ENCODE measurements around the gene AADACL4.
A peak's percentile ranks its signal among the peaks of the same experiment; 100 is the strongest.

AADACL4 gene

GRCh38 chr1:12678350-12678749, 34.5 kb downstream of the AADACL4 start:
- Histone ChIP-seq H3K27me3 (replicated peaks in 2 of 5; ENCODE audit: control insufficient read depth in 4 of 5, insufficient read depth in 5 of 5, low read length in 4 of 5) (peaks cover 0 to 5% (median 2%) of the 10 kb centered on the region in 5 experiments), H3K4me1 (ENCODE audit: control extremely low read depth in 1 of 4, control insufficient read depth in 4 of 4, insufficient read depth in 4 of 4, low read length in 3 of 4) (no peaks in the 10 kb centered on the region), H3K4me3 (ENCODE audit: control insufficient read depth in 1 of 7, extremely low read depth in 1 of 7, insufficient read depth in 4 of 7, low read depth in 2 of 7, low read length in 6 of 7) (no peak overlapping the region), H3K36me3 (ENCODE audit: control insufficient read depth in 4 of 4, insufficient read depth in 4 of 4, low read length in 3 of 4) (no peaks in the 10 kb centered on the region), H3K9me3 (ENCODE audit: control extremely low read depth in 1 of 5, control insufficient read depth in 4 of 5, insufficient read depth in 2 of 5, low read depth in 1 of 5, low read length in 4 of 5) (peaks cover 0 to 22% (median 1%) of the 10 kb centered on the region in 5 experiments), H3K27ac (ENCODE audit: insufficient read depth in 1 of 2, low read depth in 1 of 2, low read length in 2 of 2, poor library complexity in 1 of 2, severe bottlenecking in 2 of 2) (no peak overlapping the region)
- DNase-seq = no peak
- WGBS (ENCODE audit: insufficient coverage) = 86% methylated on average over 1 of the region's 2 CpGs
- ChIA-PET POLR2A (no interaction called here), CTCF (no interaction called here)

- H3K27ac ChIP-seq (ENCODE audit: insufficient read depth in 1 of 2, low read depth in 1 of 2, low read length in 2 of 2, poor library complexity in 1 of 2, severe bottlenecking in 2 of 2) = no peak overlapping the region
- ChIA-PET CTCF (no interaction called here), POLR2A (no interaction called here)
- H3K27me3 ChIP-seq (replicated peaks in 2 of 5; ENCODE audit: control insufficient read depth in 4 of 5, insufficient read depth in 5 of 5, low read length in 4 of 5) = peaks cover 0 to 10% (median 2%) of the 10 kb centered on the region in 5 experiments
- no peaks in the 10 kb centered on the region for H3K4me1 ChIP-seq (ENCODE audit: control extremely low read depth in 1 of 4, control insufficient read depth in 4 of 4, insufficient read depth in 4 of 4, low read length in 3 of 4)
- WGBS (ENCODE audit: insufficient coverage) = 60% methylated on average over 1 of the region's 3 CpGs
- peak in 1 of 3 donors; percentile 2 for DNase-seq
- H3K4me3 ChIP-seq (ENCODE audit: control insufficient read depth in 1 of 7, extremely low read depth in 1 of 7, insufficient read depth in 4 of 7, low read depth in 2 of 7, low read length in 6 of 7) = no peak overlapping the region
- peaks cover 0 to 22% (median 1%) of the 10 kb centered on the region in 5 experiments for H3K9me3 ChIP-seq (ENCODE audit: control extremely low read depth in 1 of 5, control insufficient read depth in 4 of 5, insufficient read depth in 2 of 5, low read depth in 1 of 5, low read length in 4 of 5)
- H3K36me3 ChIP-seq (ENCODE audit: control insufficient read depth in 4 of 4, insufficient read depth in 4 of 4, low read length in 3 of 4) = no peaks in the 10 kb centered on the region
Observed at GRCh38 chr1:12678820-12679219, 34.9 kb downstream of the AADACL4 start.

GRCh38 chr1:12690156-12690555, 46.3 kb downstream of the AADACL4 start:
- ChIA-PET POLR2A (no interaction called here), CTCF (no interaction called here)
- no peaks in the 10 kb centered on the region for H3K36me3 ChIP-seq (ENCODE audit: control insufficient read depth in 4 of 4, insufficient read depth in 4 of 4, low read length in 3 of 4)
- no peaks in the 10 kb centered on the region for H3K9me3 ChIP-seq (ENCODE audit: control extremely low read depth in 1 of 5, control insufficient read depth in 4 of 5, insufficient read depth in 2 of 5, low read depth in 1 of 5, low read length in 4 of 5)
- no peak for DNase-seq
- WGBS (ENCODE audit: insufficient coverage) = no CpG with 5 or more reads among the region's 2 CpGs
- H3K4me3 ChIP-seq (ENCODE audit: control insufficient read depth in 1 of 7, extremely low read depth in 1 of 7, insufficient read depth in 4 of 7, low read depth in 2 of 7, low read length in 6 of 7) = no peak overlapping the region
- no peak overlapping the region for H3K27ac ChIP-seq (ENCODE audit: insufficient read depth in 1 of 2, low read depth in 1 of 2, low read length in 2 of 2, poor library complexity in 1 of 2, severe bottlenecking in 2 of 2)
- no peaks in the 10 kb centered on the region for H3K4me1 ChIP-seq (ENCODE audit: control extremely low read depth in 1 of 4, control insufficient read depth in 4 of 4, insufficient read depth in 4 of 4, low read length in 3 of 4)
- H3K27me3 ChIP-seq (replicated peaks in 2 of 5; ENCODE audit: control insufficient read depth in 4 of 5, insufficient read depth in 5 of 5, low read length in 4 of 5) = peaks cover 0 to 5% (median 0%) of the 10 kb centered on the region in 5 experiments

- Histone ChIP-seq H3K36me3 (ENCODE audit: control insufficient read depth in 4 of 4, insufficient read depth in 4 of 4, low read length in 3 of 4) (no peaks in the 10 kb centered on the region), H3K27ac (ENCODE audit: insufficient read depth in 1 of 2, low read depth in 1 of 2, low read length in 2 of 2, poor library complexity in 1 of 2, severe bottlenecking in 2 of 2) (no peak overlapping the region), H3K9me3 (ENCODE audit: control extremely low read depth in 1 of 5, control insufficient read depth in 4 of 5, insufficient read depth in 2 of 5, low read depth in 1 of 5, low read length in 4 of 5) (no peaks in the 10 kb centered on the region), H3K4me1 (ENCODE audit: control extremely low read depth in 1 of 4, control insufficient read depth in 4 of 4, insufficient read depth in 4 of 4, low read length in 3 of 4) (no peaks in the 10 kb centered on the region), H3K27me3 (replicated peaks in 2 of 5; ENCODE audit: control insufficient read depth in 4 of 5, insufficient read depth in 5 of 5, low read length in 4 of 5) (peaks cover 0 to 3% (median 0%) of the 10 kb centered on the region in 5 experiments), H3K4me3 (ENCODE audit: control insufficient read depth in 1 of 7, extremely low read depth in 1 of 7, insufficient read depth in 4 of 7, low read depth in 2 of 7, low read length in 6 of 7) (no peak overlapping the region)
- ChIA-PET POLR2A (no interaction called here), CTCF (no interaction called here)
- DNase-seq = no peak
- 85% methylated on average over 8 of the region's 10 CpGs for WGBS (ENCODE audit: insufficient coverage)
Observed at GRCh38 chr1:12692967-12693782, 49.3 kb downstream of the AADACL4 start.

GRCh38 chr1:12696658-12697057, 52.8 kb downstream of the AADACL4 start:
- ChIA-PET POLR2A (no interaction called here), CTCF (no interaction called here)
- Histone ChIP-seq H3K9me3 (ENCODE audit: control extremely low read depth in 1 of 5, control insufficient read depth in 4 of 5, insufficient read depth in 2 of 5, low read depth in 1 of 5, low read length in 4 of 5) (peaks cover 0 to 3% (median 0%) of the 10 kb centered on the region in 5 experiments), H3K36me3 (ENCODE audit: control insufficient read depth in 4 of 4, insufficient read depth in 4 of 4, low read length in 3 of 4) (no peaks in the 10 kb centered on the region), H3K4me1 (ENCODE audit: control extremely low read depth in 1 of 4, control insufficient read depth in 4 of 4, insufficient read depth in 4 of 4, low read length in 3 of 4) (no peaks in the 10 kb centered on the region), H3K27me3 (replicated peaks in 2 of 5; ENCODE audit: control insufficient read depth in 4 of 5, insufficient read depth in 5 of 5, low read length in 4 of 5) (peaks cover 0 to 2% (median 0%) of the 10 kb centered on the region in 5 experiments), H3K27ac (ENCODE audit: insufficient read depth in 1 of 2, low read depth in 1 of 2, low read length in 2 of 2, poor library complexity in 1 of 2, severe bottlenecking in 2 of 2) (no peak overlapping the region), H3K4me3 (ENCODE audit: control insufficient read depth in 1 of 7, extremely low read depth in 1 of 7, insufficient read depth in 4 of 7, low read depth in 2 of 7, low read length in 6 of 7) (no peak overlapping the region)
- 100% methylated on average over 2 of the region's 3 CpGs for WGBS (ENCODE audit: insufficient coverage)
- DNase-seq = no peak

- Histone ChIP-seq H3K4me1 (ENCODE audit: control extremely low read depth in 1 of 4, control insufficient read depth in 4 of 4, insufficient read depth in 4 of 4, low read length in 3 of 4) (no peaks in the 10 kb centered on the region), H3K27ac (ENCODE audit: insufficient read depth in 1 of 2, low read depth in 1 of 2, low read length in 2 of 2, poor library complexity in 1 of 2, severe bottlenecking in 2 of 2) (no peak overlapping the region), H3K9me3 (ENCODE audit: control extremely low read depth in 1 of 5, control insufficient read depth in 4 of 5, insufficient read depth in 2 of 5, low read depth in 1 of 5, low read length in 4 of 5) (peaks cover 0 to 3% (median 0%) of the 10 kb centered on the region in 5 experiments), H3K4me3 (ENCODE audit: control insufficient read depth in 1 of 7, extremely low read depth in 1 of 7, insufficient read depth in 4 of 7, low read depth in 2 of 7, low read length in 6 of 7) (no peak overlapping the region), H3K27me3 (replicated peaks in 2 of 5; ENCODE audit: control insufficient read depth in 4 of 5, insufficient read depth in 5 of 5, low read length in 4 of 5) (peaks cover 0 to 2% (median 0%) of the 10 kb centered on the region in 5 experiments), H3K36me3 (ENCODE audit: control insufficient read depth in 4 of 4, insufficient read depth in 4 of 4, low read length in 3 of 4) (no peaks in the 10 kb centered on the region)
- ChIA-PET CTCF (no interaction called here), POLR2A (no interaction called here)
- 100% methylated on average over 3 of the region's 3 CpGs for WGBS (ENCODE audit: insufficient coverage)
- DNase-seq = no peak
Observed at GRCh38 chr1:12697397-12697796, 53.5 kb downstream of the AADACL4 start.

- Histone ChIP-seq H3K36me3 (ENCODE audit: control insufficient read depth in 4 of 4, insufficient read depth in 4 of 4, low read length in 3 of 4) (no peaks in the 10 kb centered on the region), H3K9me3 (ENCODE audit: control extremely low read depth in 1 of 5, control insufficient read depth in 4 of 5, insufficient read depth in 2 of 5, low read depth in 1 of 5, low read length in 4 of 5) (peaks cover 3 to 15% (median 11%) of the 10 kb centered on the region in 5 experiments), H3K4me3 (ENCODE audit: control insufficient read depth in 1 of 7, extremely low read depth in 1 of 7, insufficient read depth in 4 of 7, low read depth in 2 of 7, low read length in 6 of 7) (no peak overlapping the region), H3K4me1 (ENCODE audit: control extremely low read depth in 1 of 4, control insufficient read depth in 4 of 4, insufficient read depth in 4 of 4, low read length in 3 of 4) (no peaks in the 10 kb centered on the region), H3K27ac (ENCODE audit: insufficient read depth in 1 of 2, low read depth in 1 of 2, low read length in 2 of 2, poor library complexity in 1 of 2, severe bottlenecking in 2 of 2) (no peak overlapping the region), H3K27me3 (replicated peaks in 2 of 5; ENCODE audit: control insufficient read depth in 4 of 5, insufficient read depth in 5 of 5, low read length in 4 of 5) (peaks cover 0 to 3% (median 0%) of the 10 kb centered on the region in 5 experiments)
- WGBS (ENCODE audit: insufficient coverage) = 91% methylated on average over 4 of the region's 6 CpGs
- ChIA-PET POLR2A (no interaction called here), CTCF (no interaction called here)
- DNase-seq = no peak
Observed at GRCh38 chr1:12703821-12704451, 60.1 kb downstream of the AADACL4 start.
